Mesangial cell (primary cell): Measurements from ENCODE around the gene ZC3H14. TPM values are rescaled to one million over a fixed set of nuclear protein-coding genes. Genes with fewer than 3 reads are reported as not detected.

Experiments used
- total RNA-seq: library from RNA; depleted of rRNA; stranded (reverse); fragments of >200 nt; gene quantifications from 2 replicates; pipeline ENCODE4 v1.2.3, GENCODE V29; 2015

Gene ZC3H14, protein sequence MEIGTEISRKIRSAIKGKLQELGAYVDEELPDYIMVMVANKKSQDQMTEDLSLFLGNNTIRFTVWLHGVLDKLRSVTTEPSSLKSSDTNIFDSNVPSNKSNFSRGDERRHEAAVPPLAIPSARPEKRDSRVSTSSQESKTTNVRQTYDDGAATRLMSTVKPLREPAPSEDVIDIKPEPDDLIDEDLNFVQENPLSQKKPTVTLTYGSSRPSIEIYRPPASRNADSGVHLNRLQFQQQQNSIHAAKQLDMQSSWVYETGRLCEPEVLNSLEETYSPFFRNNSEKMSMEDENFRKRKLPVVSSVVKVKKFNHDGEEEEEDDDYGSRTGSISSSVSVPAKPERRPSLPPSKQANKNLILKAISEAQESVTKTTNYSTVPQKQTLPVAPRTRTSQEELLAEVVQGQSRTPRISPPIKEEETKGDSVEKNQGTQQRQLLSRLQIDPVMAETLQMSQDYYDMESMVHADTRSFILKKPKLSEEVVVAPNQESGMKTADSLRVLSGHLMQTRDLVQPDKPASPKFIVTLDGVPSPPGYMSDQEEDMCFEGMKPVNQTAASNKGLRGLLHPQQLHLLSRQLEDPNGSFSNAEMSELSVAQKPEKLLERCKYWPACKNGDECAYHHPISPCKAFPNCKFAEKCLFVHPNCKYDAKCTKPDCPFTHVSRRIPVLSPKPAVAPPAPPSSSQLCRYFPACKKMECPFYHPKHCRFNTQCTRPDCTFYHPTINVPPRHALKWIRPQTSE
- 34.9 and 59.2 TPM in 2 replicates for total RNA-seq

DNA sequence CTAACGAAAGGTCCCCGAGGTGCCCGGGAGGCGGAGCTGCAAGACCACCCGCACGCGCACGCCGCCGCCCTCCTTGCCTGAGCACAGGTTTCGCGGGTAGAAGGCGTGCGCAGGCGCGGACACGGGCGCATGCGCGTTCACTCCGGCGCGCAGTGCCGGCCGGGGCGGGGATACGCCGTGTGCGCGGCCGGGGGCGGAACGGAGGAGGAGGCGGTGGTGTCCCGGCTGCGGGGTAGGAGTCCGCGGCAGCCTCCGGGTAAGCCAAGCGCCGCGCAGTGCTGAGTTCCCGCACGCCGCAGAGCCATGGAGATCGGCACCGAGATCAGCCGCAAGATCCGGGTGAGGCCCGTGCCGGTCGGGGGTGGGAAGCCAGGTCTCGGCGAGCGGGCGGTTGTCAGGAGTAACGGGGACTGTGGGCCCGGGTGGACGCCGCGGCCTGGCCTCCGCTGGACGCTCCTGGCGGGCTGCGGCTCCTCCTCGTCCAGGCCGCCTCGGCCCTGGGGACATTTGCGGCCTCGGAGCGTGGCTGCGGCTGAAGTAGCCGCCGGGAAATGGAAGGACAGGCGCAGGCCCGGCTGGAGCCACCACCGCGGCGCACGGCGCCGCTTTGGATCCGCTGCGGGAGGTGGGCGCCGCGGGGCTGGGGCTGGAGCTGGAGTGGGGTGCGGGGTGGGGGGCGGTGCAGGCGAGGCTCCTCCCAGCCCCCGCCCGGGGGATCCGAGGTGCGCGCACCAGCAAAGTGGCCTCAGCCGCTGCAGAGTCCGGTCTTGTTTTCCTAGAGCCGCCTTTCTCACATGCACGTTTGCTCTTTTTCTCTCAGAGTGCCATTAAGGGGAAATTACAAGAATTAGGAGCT, at the start of gene ZC3H14:
TSS of gene ZC3H14 (plus strand) at position 207 of the 856 bp plus-strand sequence. CDS start at position 304, 97 bp downstream.

DNA sequence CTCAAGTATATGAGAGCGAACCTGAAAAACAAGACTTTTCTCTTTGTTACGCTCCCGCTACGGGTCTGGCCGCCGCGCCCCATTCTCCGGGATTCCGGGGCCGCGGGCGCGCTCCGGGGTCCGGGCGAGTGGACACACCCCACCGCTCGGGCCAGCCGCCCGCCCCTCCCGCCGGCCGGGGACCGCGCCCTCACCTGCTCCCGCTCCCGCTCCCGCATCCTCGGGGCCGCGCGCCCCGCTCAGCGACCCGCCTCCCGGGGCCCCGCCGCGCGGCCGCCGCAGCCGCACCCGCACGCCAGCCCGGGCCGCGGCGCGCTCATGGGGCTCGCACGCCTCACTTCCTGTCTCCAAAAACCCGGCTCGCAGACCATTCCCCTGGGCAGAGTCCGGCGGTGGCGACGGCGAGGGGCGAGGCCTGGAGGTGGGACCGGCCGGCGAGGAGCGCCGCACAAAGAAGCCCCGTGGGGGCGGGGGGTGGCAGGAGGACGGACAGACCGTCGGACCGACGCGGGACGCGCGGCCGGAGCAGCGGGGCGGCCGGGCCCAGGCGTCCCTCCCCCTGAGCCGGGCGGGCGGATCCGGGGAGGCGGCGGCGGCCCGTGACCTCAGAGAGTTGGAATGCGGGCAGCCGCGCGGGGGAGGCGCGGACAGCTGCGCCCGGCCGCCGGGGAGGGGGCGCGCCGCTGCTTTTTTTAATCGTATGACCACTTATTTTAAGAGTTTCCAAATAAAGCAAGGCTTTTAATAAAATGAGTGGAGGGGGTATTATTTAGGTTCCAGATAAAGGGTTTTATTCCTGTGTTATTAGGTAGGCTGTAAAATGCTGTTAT, 8.2 kb upstream of the ZC3H14 start, which contains the start of gene PTPN21:
TSS of gene PTPN21 (minus strand) at position 551 of the 830 bp plus-strand sequence. CDS start 4,590 bp downstream, outside the sequence.

Other genes with a start within 250 kb of the ZC3H14 start
- gene KCNK10, start 239.8 kb upstream of the ZC3H14 start, total RNA-seq, result under 0.01 TPM in 1 of 2 replicates, not detected in the other
- 6.4 and 19.5 TPM in 2 replicates for gene SPATA7, start 177.4 kb upstream of the ZC3H14 start, total RNA-seq
- gene PTPN21, start 8.0 kb upstream of the ZC3H14 start, total RNA-seq, result 7.7 and 13.1 TPM in 2 replicates
- gene EML5, start 229.9 kb downstream of the ZC3H14 start, total RNA-seq, result 0.16 and 0.25 TPM in 2 replicates